ENCODE results near the gene PRELP.

- no peak for TF ChIP-seq CTCF (IDR thresholded peaks at IDR 0.05)
- no peak for TF ChIP-seq POLR2A (IDR thresholded peaks at IDR 0.05)
- no peak for TF ChIP-seq POLR2AphosphoS5 (IDR thresholded peaks at IDR 0.05; ENCODE audit: insufficient read depth in 1 of 2, low read depth in 1 of 2)
Observed at GRCh38 chr1:203443296-203443695, 32.3 kb upstream of the PRELP start.
